WTC11 (cell line): ENCODE measurements around the gene GATA2. TPM values are rescaled to one million over a fixed set of nuclear protein-coding genes. Genes with fewer than 3 reads are reported as not detected.

Experiments used
- ATAC-seq: fragments of 200-7000 bp; cut with Tn5 transposase; 2 replicates; pipeline ENCODE4 v1.10.0; 2021; ENCODE audit warnings: mild to moderate bottlenecking, moderate library complexity
- CTCF ChIA-PET: fragments of 300-600 bp; sonication (Branson Sonifier 250); formaldehyde crosslinking; loops from one replicate; lab custom pipeline; 2021; ENCODE audit warnings: antibody characterized with exemption; lab: Charles Lee
- POLR2A ChIA-PET: fragments of 350-600 bp; sonication (Branson Sonifier 250); formaldehyde crosslinking; loops from one replicate; lab custom pipeline; 2021; ENCODE audit warnings: antibody characterized with exemption; lab: Charles Lee
- DNase-seq: peaks from one replicate; pipeline ENCODE4 v3.0.0; 2021; ENCODE audit warnings: low spot score
- H3K27ac Mint-ChIP-seq: 2 replicates; pipeline ENCODE4 v1.8.0; 2021; ENCODE audit warnings: mixed read lengths
- H3K27me3 Mint-ChIP-seq: 2 replicates; pipeline ENCODE4 v1.8.0; 2021; ENCODE audit warnings: low read depth, mild to moderate bottlenecking, moderate library complexity, mixed read lengths
- H3K36me3 Mint-ChIP-seq: 2 replicates; pipeline ENCODE4 v1.8.0; 2021; ENCODE audit warnings: mixed read lengths
- H3K4me1 Mint-ChIP-seq: 2 replicates; pipeline ENCODE4 v1.8.0; 2022; ENCODE audit warnings: mixed read lengths
- H3K4me3 Mint-ChIP-seq: 2 replicates; pipeline ENCODE4 v1.8.0; 2021; ENCODE audit warnings: mild to moderate bottlenecking, moderate library complexity, mixed read lengths
- H3K9me3 Mint-ChIP-seq: 2 replicates; pipeline ENCODE4 v1.8.0; 2021; ENCODE audit warnings: mixed read lengths
- CBFB ChIP-seq: sonication (generic); formaldehyde crosslinking; IDR thresholded peaks from 2 replicates; pipeline ENCODE4 v1.8.1; 2022; ENCODE audit warnings: mild to moderate bottlenecking, low read depth, missing genetic modification reagents
- ELF4 ChIP-seq: sonication (generic); formaldehyde crosslinking; IDR thresholded peaks from 2 replicates; pipeline ENCODE4 v1.8.1; 2022; ENCODE audit warnings: low read depth, mild to moderate bottlenecking, moderate library complexity, missing genetic modification reagents
- FOXJ3 ChIP-seq: sonication (generic); formaldehyde crosslinking; IDR thresholded peaks from 2 replicates; pipeline ENCODE4 v1.9.0; 2021; ENCODE audit warnings: missing genetic modification reagents, mild to moderate bottlenecking, borderline replicate concordance
- FOXK1 ChIP-seq: sonication (generic); formaldehyde crosslinking; IDR thresholded peaks from 2 replicates; pipeline ENCODE4 v1.8.0; 2022; ENCODE audit warnings: mild to moderate bottlenecking, moderate library complexity, missing genetic modification reagents
- IRF2 ChIP-seq: sonication (generic); formaldehyde crosslinking; IDR thresholded peaks from 2 replicates; pipeline ENCODE4 v1.8.0; 2022; ENCODE audit warnings: low read depth, missing genetic modification reagents, borderline replicate concordance
- NFE2L1 ChIP-seq: sonication (generic); formaldehyde crosslinking; IDR thresholded peaks from 2 replicates; pipeline ENCODE4 v1.8.1; 2023; ENCODE audit warnings: missing genetic modification reagents
- TEAD1 ChIP-seq: sonication (generic); formaldehyde crosslinking; IDR thresholded peaks from 2 replicates; pipeline ENCODE4 v1.8.0; 2022; ENCODE audit warnings: mild to moderate bottlenecking, missing genetic modification reagents
- ZNF396 ChIP-seq: fragments of 250-450 bp; sonication (Bioruptor Pico); IDR thresholded peaks from 2 replicates; pipeline ENCODE4 v1.8.0; 2021; ENCODE audit warnings: mild to moderate bottlenecking, moderate library complexity, borderline replicate concordance
- total RNA-seq: library from RNA; stranded (reverse); gene quantifications from 3 replicates; pipeline ENCODE4 v1.2.3, GENCODE V29; 2021
- TF ChIP-seq, protein P1 (sequence below): fragments of 250-450 bp; sonication (Bioruptor Pico); IDR thresholded peaks from 2 replicates; pipeline ENCODE4 v1.9.0; 2021; ENCODE audit warnings: moderate library complexity, mild to moderate bottlenecking, inconsistent platforms, borderline replicate concordance
- TF ChIP-seq, protein P2 (sequence below): sonication (generic); formaldehyde crosslinking; IDR thresholded peaks from 2 replicates; pipeline ENCODE4 v1.8.0; 2023; ENCODE audit warnings: missing genetic modification reagents
- TF ChIP-seq, protein P3 (sequence below): fragments of 250-450 bp; sonication (Bioruptor Pico); conservative IDR thresholded peaks from 2 replicates; pipeline ENCODE4 v1.9.0; 2021; ENCODE audit warnings: mild to moderate bottlenecking
- TF ChIP-seq, protein P4 (sequence below): sonication (generic); formaldehyde crosslinking; conservative IDR thresholded peaks from 2 replicates; pipeline ENCODE4 v1.8.1; 2023; ENCODE audit warnings: mild to moderate bottlenecking, low read depth, missing genetic modification reagents, moderate library complexity
- TF ChIP-seq, protein P5 (sequence below): sonication (generic); formaldehyde crosslinking; IDR thresholded peaks from 2 replicates; pipeline ENCODE4 v1.8.1; 2023; ENCODE audit warnings: mild to moderate bottlenecking, missing genetic modification reagents, borderline replicate concordance

Gene GATA2
- total RNA-seq, 1 experiment from 2014 or later: 1.6 TPM

DNA sequence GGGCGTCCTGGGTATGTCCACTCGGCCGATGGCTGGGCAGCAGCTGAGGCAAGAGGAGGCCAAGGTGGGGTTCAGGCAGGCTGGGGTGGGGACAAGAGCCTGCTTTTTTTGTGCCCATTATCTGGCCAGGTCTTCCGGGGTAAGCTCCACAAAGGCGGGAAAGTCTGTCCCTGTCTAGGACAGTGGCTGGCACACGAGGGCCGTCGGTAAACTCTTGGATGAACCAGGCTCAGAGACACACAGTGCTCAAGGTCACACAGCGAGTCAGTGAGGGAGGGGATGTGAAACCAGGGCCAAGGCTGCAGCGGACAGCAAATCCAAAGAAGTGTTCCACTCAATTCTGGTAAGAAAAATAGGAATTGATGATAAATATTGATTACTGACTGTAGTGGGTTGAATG lies 29.2 kb downstream of the GATA2 start:
- TF ChIP-seq, protein P1, sequence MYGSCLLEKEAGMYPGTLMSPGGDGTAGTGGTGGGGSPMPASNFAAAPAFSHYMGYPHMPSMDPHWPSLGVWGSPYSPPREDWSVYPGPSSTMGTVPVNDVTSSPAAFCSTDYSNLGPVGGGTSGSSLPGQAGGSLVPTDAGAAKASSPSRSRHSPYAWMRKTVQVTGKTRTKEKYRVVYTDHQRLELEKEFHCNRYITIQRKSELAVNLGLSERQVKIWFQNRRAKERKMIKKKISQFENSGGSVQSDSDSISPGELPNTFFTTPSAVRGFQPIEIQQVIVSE (CRISPR knock-in tag): no peak
- TF ChIP-seq, protein P2, sequence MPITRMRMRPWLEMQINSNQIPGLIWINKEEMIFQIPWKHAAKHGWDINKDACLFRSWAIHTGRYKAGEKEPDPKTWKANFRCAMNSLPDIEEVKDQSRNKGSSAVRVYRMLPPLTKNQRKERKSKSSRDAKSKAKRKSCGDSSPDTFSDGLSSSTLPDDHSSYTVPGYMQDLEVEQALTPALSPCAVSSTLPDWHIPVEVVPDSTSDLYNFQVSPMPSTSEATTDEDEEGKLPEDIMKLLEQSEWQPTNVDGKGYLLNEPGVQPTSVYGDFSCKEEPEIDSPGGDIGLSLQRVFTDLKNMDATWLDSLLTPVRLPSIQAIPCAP (CRISPR knock-in tag): no peak
- TF ChIP-seq ELF4 (no peak), FOXJ3 (CRISPR knock-in tag) (no peak), ZNF396 (CRISPR knock-in tag) (no peak), TEAD1 (CRISPR knock-in tag) (no peak)
- TF ChIP-seq, protein P3, sequence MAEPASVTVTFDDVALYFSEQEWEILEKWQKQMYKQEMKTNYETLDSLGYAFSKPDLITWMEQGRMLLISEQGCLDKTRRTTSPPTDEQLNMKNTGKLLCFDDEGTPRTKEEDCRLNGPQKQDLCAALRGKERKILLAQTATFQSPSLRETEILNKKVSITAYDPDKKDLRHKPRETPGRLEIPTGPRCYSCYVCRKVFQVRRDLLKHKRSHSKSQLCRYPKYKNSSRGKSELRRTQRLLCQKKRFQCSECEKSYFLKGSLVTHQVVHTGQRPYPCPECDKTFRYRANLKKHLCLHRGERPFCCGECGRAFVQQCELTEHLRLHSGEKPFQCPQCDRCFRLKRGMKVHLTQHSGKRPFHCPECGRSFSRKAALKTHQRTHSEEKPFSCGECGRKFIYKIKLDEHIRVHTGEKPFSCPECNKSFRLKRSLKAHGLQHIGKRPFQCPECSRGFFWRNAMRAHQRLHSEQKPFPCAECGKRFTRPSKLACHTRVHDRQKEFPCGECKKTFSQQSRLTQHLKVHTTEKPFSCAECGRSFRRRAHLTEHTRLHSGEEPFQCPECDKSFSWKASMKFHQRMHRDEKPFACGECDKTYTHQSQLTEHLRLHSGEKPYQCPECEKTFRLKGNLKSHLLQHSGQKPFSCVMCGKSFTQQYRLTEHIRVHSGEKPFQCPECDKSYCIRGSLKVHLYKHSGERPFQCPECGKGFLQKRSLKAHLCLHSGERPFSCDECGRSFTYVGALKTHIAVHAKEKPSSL (CRISPR knock-in tag): no peak
- TF ChIP-seq, protein P4, sequence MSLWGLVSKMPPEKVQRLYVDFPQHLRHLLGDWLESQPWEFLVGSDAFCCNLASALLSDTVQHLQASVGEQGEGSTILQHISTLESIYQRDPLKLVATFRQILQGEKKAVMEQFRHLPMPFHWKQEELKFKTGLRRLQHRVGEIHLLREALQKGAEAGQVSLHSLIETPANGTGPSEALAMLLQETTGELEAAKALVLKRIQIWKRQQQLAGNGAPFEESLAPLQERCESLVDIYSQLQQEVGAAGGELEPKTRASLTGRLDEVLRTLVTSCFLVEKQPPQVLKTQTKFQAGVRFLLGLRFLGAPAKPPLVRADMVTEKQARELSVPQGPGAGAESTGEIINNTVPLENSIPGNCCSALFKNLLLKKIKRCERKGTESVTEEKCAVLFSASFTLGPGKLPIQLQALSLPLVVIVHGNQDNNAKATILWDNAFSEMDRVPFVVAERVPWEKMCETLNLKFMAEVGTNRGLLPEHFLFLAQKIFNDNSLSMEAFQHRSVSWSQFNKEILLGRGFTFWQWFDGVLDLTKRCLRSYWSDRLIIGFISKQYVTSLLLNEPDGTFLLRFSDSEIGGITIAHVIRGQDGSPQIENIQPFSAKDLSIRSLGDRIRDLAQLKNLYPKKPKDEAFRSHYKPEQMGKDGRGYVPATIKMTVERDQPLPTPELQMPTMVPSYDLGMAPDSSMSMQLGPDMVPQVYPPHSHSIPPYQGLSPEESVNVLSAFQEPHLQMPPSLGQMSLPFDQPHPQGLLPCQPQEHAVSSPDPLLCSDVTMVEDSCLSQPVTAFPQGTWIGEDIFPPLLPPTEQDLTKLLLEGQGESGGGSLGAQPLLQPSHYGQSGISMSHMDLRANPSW: no peak
- TF ChIP-seq, protein P5, sequence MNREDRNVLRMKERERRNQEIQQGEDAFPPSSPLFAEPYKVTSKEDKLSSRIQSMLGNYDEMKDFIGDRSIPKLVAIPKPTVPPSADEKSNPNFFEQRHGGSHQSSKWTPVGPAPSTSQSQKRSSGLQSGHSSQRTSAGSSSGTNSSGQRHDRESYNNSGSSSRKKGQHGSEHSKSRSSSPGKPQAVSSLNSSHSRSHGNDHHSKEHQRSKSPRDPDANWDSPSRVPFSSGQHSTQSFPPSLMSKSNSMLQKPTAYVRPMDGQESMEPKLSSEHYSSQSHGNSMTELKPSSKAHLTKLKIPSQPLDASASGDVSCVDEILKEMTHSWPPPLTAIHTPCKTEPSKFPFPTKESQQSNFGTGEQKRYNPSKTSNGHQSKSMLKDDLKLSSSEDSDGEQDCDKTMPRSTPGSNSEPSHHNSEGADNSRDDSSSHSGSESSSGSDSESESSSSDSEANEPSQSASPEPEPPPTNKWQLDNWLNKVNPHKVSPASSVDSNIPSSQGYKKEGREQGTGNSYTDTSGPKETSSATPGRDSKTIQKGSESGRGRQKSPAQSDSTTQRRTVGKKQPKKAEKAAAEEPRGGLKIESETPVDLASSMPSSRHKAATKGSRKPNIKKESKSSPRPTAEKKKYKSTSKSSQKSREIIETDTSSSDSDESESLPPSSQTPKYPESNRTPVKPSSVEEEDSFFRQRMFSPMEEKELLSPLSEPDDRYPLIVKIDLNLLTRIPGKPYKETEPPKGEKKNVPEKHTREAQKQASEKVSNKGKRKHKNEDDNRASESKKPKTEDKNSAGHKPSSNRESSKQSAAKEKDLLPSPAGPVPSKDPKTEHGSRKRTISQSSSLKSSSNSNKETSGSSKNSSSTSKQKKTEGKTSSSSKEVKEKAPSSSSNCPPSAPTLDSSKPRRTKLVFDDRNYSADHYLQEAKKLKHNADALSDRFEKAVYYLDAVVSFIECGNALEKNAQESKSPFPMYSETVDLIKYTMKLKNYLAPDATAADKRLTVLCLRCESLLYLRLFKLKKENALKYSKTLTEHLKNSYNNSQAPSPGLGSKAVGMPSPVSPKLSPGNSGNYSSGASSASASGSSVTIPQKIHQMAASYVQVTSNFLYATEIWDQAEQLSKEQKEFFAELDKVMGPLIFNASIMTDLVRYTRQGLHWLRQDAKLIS (CRISPR knock-in tag): no peak
- no peak overlapping the region for H3K4me3 Mint-ChIP-seq
- POLR2A ChIA-PET: no interaction called here
- DNase-seq: no peak
- no peaks in the 10 kb centered on the region for H3K9me3 Mint-ChIP-seq
- peaks cover 36% of the 10 kb centered on the region for H3K27me3 Mint-ChIP-seq
- H3K4me1 Mint-ChIP-seq: no peaks in the 10 kb centered on the region
- no peak for ATAC-seq
- H3K27ac Mint-ChIP-seq: no peak overlapping the region
- CTCF ChIA-PET: interaction anchor here (0.8 to 3.5 kb wide), 16 partner anchors 10 to 367 kb away, joined by 3 to 20 read pairs (median 4); no protein-coding TSS in a partner anchor
- no peaks in the 10 kb centered on the region for H3K36me3 Mint-ChIP-seq

DNA sequence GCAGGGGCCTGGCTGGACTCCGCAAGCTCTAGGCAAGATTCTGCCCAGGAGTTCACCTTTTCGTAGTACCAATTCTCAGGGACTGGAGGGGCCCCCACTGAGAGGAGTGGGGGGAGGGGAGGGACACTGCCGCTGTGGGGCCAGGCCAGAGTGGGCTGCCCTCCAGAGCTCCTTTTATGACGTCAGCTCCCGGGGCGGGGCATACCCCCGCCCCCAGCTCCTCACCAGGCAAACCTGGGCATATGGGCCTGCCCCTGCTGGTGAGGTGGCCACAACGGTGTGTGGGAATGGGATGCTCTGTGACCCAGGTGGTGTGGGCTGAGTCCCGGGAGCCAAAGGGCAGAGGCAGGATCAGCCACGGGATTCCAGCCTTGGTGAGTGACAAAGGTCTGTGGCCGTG lies 29.6 kb downstream of the GATA2 start:
- H3K9me3 Mint-ChIP-seq: no peaks in the 10 kb centered on the region
- no peak overlapping the region for H3K27ac Mint-ChIP-seq
- H3K27me3 Mint-ChIP-seq: peaks cover 36% of the 10 kb centered on the region
- CTCF ChIA-PET: interaction anchor here (0.7 to 3.5 kb wide), 16 partner anchors 11 to 385 kb away, joined by 3 to 20 read pairs (median 4); no protein-coding TSS in a partner anchor
- H3K4me1 Mint-ChIP-seq: no peaks in the 10 kb centered on the region
- no peak overlapping the region for H3K4me3 Mint-ChIP-seq
- ATAC-seq (no peak), DNase-seq (no peak)
- POLR2A ChIA-PET: interaction anchor here (1.0 to 1.2 kb wide), 2 partner anchors 21 to 146 kb away, joined by 3 to 4 read pairs; no protein-coding TSS in a partner anchor
- TF ChIP-seq FOXK1 (no peak), NFE2L1 (CRISPR knock-in tag) (no peak), IRF2 (CRISPR knock-in tag) (no peak), CBFB (CRISPR knock-in tag) (no peak)
- no peaks in the 10 kb centered on the region for H3K36me3 Mint-ChIP-seq
